Liver (tissue), 9 donors: ENCODE results near the gene EMP1. TPM values are rescaled to one million over a fixed set of nuclear protein-coding genes. Genes with fewer than 3 reads are reported as not detected.

Experiments used
- DNase-seq: peaks from one replicate; pipeline ENCODE4 v3.0.0-alpha.2; 2017; ENCODE audit warnings: low spot score
- H3K27ac ChIP-seq, 2 donors: one replicate each; pipeline ENCODE4 v1.7.0; 2013; ENCODE audit warnings: inconsistent platforms in 2 of 2, low read length in 2 of 2, control low read depth in 1 of 2, low read depth in 1 of 2, mild to moderate bottlenecking in 1 of 2
- H3K27me3 ChIP-seq, 4 donors: one replicate each; pipeline versions ENCODE4 v1.6.1 to v1.7.0; 2013; ENCODE audit warnings: low read length in 3 of 4, inconsistent platforms in 1 of 4, mild to moderate bottlenecking in 1 of 4, moderate library complexity in 1 of 4; ENCODE audit not compliant: control insufficient read depth in 4 of 4, insufficient read depth in 4 of 4
- H3K36me3 ChIP-seq, 4 donors: one replicate each; pipeline versions ENCODE4 v1.6.1 to v1.7.0; 2013; ENCODE audit warnings: low read length in 3 of 4, mild to moderate bottlenecking in 3 of 4, low read depth in 1 of 4, moderate library complexity in 1 of 4; ENCODE audit not compliant: control insufficient read depth in 4 of 4, insufficient read depth in 3 of 4
- H3K4me1 ChIP-seq, 4 donors: one replicate each; pipeline versions ENCODE4 v1.6.1 to v1.7.0; 2013; ENCODE audit warnings: low read length in 3 of 4, mild to moderate bottlenecking in 3 of 4, moderate library complexity in 1 of 4; ENCODE audit not compliant: control insufficient read depth in 4 of 4, insufficient read depth in 4 of 4
- H3K4me3 ChIP-seq, 3 donors: one replicate each; pipeline versions ENCODE4 v1.6.1 to v1.7.0; 2013; ENCODE audit warnings: low read length in 3 of 3, control low read depth in 1 of 3, low read depth in 1 of 3, mild to moderate bottlenecking in 1 of 3
- H3K9ac ChIP-seq, 2 donors: one replicate each; pipeline ENCODE4 v1.7.0; 2013; ENCODE audit warnings: low read length in 2 of 2, mild to moderate bottlenecking in 2 of 2, moderate library complexity in 2 of 2, control low read depth in 1 of 2, low read depth in 1 of 2
- H3K9me3 ChIP-seq, 4 donors: one replicate each; pipeline versions ENCODE4 v1.6.1 to v1.7.0; 2013; ENCODE audit warnings: low read length in 3 of 4; ENCODE audit not compliant: control insufficient read depth in 4 of 4
- EGR1 ChIP-seq, 2 donors: IDR thresholded peaks; 2 replicates each; pipeline ENCODE4 v1.6.1; 2016 to 2018; ENCODE audit warnings: antibody characterized with exemption in 2 of 2, low read depth in 2 of 2
- FOXA1 ChIP-seq: IDR thresholded peaks from 2 replicates; pipeline ENCODE4 v1.6.1; 2016; ENCODE audit warnings: antibody characterized with exemption
- FOXA2 ChIP-seq: IDR thresholded peaks from 2 replicates; pipeline ENCODE4 v1.6.1; 2016; ENCODE audit warnings: antibody characterized with exemption
- GABPA ChIP-seq, 2 donors: IDR thresholded peaks in 1 of 2; conservative IDR thresholded peaks in 1 of 2; 2 replicates each; pipeline ENCODE4 v1.6.1; 2016; ENCODE audit warnings: antibody characterized with exemption in 2 of 2, mild to moderate bottlenecking in 1 of 2, moderate library complexity in 1 of 2
- HNF4A ChIP-seq, 2 donors: conservative IDR thresholded peaks; 2 replicates each; pipeline ENCODE4 v1.6.1; 2016; ENCODE audit warnings: antibody characterized with exemption in 2 of 2, mild to moderate bottlenecking in 2 of 2
- HNF4G ChIP-seq: IDR thresholded peaks from 2 replicates; pipeline ENCODE4 v1.6.1; 2016; ENCODE audit warnings: antibody characterized with exemption
- JUND ChIP-seq, 2 donors: IDR thresholded peaks; 2 replicates each; pipeline ENCODE4 v1.6.1; 2016; ENCODE audit warnings: antibody characterized with exemption in 2 of 2
- NR2F2 ChIP-seq: IDR thresholded peaks from 2 replicates; pipeline ENCODE4 v1.6.1; 2016; ENCODE audit warnings: antibody characterized with exemption
- RAD21 ChIP-seq, 2 donors: IDR thresholded peaks; 2 replicates each; pipeline ENCODE4 v1.6.1; 2016; ENCODE audit warnings: antibody characterized with exemption in 2 of 2, mild to moderate bottlenecking in 2 of 2
- RXRA ChIP-seq, 2 donors: IDR thresholded peaks; 2 replicates each; pipeline ENCODE4 v1.6.1; 2017 to 2018; ENCODE audit warnings: antibody characterized with exemption in 2 of 2, mild to moderate bottlenecking in 1 of 2
- SP1 ChIP-seq: IDR thresholded peaks from 2 replicates; pipeline ENCODE4 v1.6.1; 2018; ENCODE audit warnings: antibody characterized with exemption, mild to moderate bottlenecking
- TAF1 ChIP-seq: conservative IDR thresholded peaks from 2 replicates; pipeline ENCODE4 v1.6.1; 2016; ENCODE audit warnings: antibody characterized with exemption, mild to moderate bottlenecking
- WGBS: extraction: QIAGEN DNeasy Blood & Tissue Kit; methylation state at CpG from one replicate; pipeline ENCODE4 v1.1.7; 2013; 5-methylcytosine and 5-hydroxymethylcytosine counted together
- polyA plus RNA-seq, 2 donors: library from polyadenylated mRNA; stranded (reverse) in 1 of 2; unstranded in 1 of 2; fragments of 200-250 nt in 1 of 2; fragments of >200 nt in 1 of 2; fragmentation: Nextera tagmentation in 1 of 2; extraction: Ambion mirVana in 1 of 2; gene quantifications; one replicate each; pipeline versions ENCODE4 v1.2.1 to v1.2.3, GENCODE V29; 2013 to 2015
- total RNA-seq, 2 donors: library from RNA; depleted of rRNA; stranded (reverse); fragments of >200 nt; gene quantifications; one replicate each; pipeline ENCODE4 v1.2.3, GENCODE V29; 2014
- TF ChIP-seq, protein P1 (sequence below): IDR thresholded peaks from 2 replicates; pipeline ENCODE4 v1.6.1; 2016; ENCODE audit warnings: antibody characterized with exemption
- TF ChIP-seq, protein P2 (sequence below): IDR thresholded peaks from 2 replicates; pipeline ENCODE4 v1.6.1; 2016; ENCODE audit warnings: antibody characterized with exemption
- TF ChIP-seq, protein P3 (sequence below): fragments of 150-350 bp; IDR thresholded peaks from 2 replicates; pipeline ENCODE4 v1.5.1; 2017; ENCODE audit warnings: improper control_type of control experiment, low read depth, low read length; ENCODE audit not compliant: missing input control
- TF ChIP-seq, protein P4 (sequence below): IDR thresholded peaks from 2 replicates; pipeline ENCODE4 v1.6.1; 2016; ENCODE audit warnings: antibody characterized with exemption, mild to moderate bottlenecking
- TF ChIP-seq, protein P5 (sequence below): IDR thresholded peaks from 2 replicates; pipeline ENCODE4 v1.6.1; 2016; ENCODE audit warnings: antibody characterized with exemption
- donor health status: healthy.
- donor health status: healthy.
- donor health status: healthy.
- donor health status: healthy.
- donor health status: healthy.

The EMP1 gene
- total and polyA plus RNA-seq, 4 donors, result 1.6 to 5.6 (median 3.6) TPM

DNA sequence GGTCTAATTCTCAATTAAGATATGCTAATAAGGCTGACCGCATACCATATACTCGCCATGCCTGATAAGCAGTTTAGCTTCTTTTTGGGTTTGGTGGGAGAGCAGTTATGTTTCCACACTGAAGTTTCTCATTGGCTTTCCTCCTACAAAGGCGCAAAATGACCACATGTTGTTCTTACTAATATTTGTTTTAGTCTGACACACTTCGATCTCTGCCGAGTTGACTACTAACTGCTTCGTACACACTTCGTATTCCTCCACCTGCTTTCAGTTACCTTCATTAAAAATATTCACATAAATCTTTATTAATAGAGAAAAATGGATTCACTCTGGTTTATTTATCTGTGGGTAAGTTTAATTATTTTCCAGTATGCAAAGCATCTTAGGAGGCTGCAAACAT is 41.7 kb downstream of the EMP1 start (continued):
- TF ChIP-seq, protein P1, sequence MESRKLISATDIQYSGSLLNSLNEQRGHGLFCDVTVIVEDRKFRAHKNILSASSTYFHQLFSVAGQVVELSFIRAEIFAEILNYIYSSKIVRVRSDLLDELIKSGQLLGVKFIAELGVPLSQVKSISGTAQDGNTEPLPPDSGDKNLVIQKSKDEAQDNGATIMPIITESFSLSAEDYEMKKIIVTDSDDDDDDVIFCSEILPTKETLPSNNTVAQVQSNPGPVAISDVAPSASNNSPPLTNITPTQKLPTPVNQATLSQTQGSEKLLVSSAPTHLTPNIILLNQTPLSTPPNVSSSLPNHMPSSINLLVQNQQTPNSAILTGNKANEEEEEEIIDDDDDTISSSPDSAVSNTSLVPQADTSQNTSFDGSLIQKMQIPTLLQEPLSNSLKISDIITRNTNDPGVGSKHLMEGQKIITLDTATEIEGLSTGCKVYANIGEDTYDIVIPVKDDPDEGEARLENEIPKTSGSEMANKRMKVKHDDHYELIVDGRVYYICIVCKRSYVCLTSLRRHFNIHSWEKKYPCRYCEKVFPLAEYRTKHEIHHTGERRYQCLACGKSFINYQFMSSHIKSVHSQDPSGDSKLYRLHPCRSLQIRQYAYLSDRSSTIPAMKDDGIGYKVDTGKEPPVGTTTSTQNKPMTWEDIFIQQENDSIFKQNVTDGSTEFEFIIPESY, result no peak
- TF ChIP-seq GABPA (IDR thresholded peaks at IDR 0.05 in 1 of 2, conservative IDR thresholded peaks at IDR 0.05 in 1 of 2), result no peak
- no peak for TF ChIP-seq NR2F2
- TF ChIP-seq RAD21 (IDR thresholded peaks at IDR 0.05), result no peak

DNA sequence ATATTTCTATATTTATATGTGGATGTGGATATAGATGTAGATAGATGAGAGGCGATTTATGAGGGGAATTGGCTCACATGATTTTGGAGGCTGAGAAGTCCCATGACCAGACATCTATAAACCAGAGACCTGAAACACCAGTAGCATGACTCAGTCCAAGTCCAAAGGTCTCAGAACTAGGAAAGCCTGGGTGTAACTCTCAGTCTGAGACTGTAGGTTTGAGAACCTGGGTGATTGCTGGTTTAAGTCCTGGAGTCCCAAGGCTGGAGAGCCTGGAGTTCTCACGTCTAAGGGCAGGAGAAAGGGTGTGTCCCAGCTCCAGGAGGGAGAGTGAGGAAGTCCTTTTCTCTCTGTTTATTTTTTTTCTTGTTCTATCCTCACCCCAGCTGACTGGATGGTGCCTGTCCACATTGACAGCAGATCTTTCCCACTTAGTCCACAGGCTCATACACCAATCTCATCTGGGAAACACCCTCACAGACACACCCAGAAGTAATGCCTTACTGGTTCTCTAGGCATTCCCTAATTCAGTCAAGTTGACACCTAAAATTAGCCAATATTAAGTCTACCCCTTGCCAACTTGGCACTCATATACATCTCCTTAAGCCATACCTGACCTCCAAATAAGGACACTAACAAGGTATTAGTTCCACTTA is 45.4 kb downstream of the EMP1 start:
- Histone ChIP-seq H3K9me3 (no peaks in the 10 kb centered on the region), H3K4me1 (peaks cover 0 to 2% (median 0%) of the 10 kb centered on the region in 4 donors), H3K27ac (no peak overlapping the region), H3K36me3 (no peaks in the 10 kb centered on the region), H3K4me3 (no peak overlapping the region), H3K9ac (no peak overlapping the region), H3K27me3 (no peaks in the 10 kb centered on the region)
- TF ChIP-seq HNF4A (conservative IDR thresholded peaks at IDR 0.05) (peak in 1 of 2 donors; percentile 12), NR2F2 (no peak)
- DNase-seq, result no peak
- WGBS, result 81% methylated on average over 2 of the region's 2 CpGs

DNA sequence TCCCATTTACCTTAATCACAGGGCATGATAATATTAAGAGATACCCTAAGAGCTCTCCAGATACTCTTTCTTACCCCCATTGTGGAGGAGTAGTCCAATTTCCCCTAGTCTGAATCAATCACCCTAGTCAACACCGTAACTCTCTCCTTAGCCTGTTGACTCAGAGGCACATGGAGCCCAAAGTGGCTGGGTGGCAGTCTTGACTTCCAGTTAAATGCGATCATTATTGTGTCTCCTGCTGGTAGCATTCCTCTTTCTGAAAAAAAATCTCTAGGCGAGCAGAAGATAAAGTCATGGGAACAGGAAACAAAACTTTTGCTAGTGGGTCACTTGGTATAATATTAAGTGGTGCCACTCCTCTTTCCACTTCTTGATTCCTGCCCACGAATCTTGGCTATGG is 46.4 kb downstream of the EMP1 start:
- Histone ChIP-seq H3K9ac (no peak overlapping the region), H3K4me1 (peaks cover 0 to 2% (median 0%) of the 10 kb centered on the region in 4 donors), H3K9me3 (no peaks in the 10 kb centered on the region), H3K4me3 (no peak overlapping the region), H3K27me3 (no peaks in the 10 kb centered on the region), H3K27ac (no peak overlapping the region), H3K36me3 (no peaks in the 10 kb centered on the region)
- TF ChIP-seq NR2F2 (no peak), HNF4A (conservative IDR thresholded peaks at IDR 0.05) (no peak), FOXA2 (no peak), JUND (IDR thresholded peaks at IDR 0.05) (no peak), HNF4G (no peak), RXRA (IDR thresholded peaks at IDR 0.05) (no peak), GABPA (IDR thresholded peaks at IDR 0.05 in 1 of 2, conservative IDR thresholded peaks at IDR 0.05 in 1 of 2) (no peak), EGR1 (IDR thresholded peaks at IDR 0.05; ENCODE audit: low read depth in 2 of 2) (no peak), SP1 (no peak), TAF1 (no peak), FOXA1 (no peak)
- TF ChIP-seq, protein P2, sequence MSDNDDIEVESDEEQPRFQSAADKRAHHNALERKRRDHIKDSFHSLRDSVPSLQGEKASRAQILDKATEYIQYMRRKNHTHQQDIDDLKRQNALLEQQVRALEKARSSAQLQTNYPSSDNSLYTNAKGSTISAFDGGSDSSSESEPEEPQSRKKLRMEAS, result no peak
- TF ChIP-seq, protein P3, sequence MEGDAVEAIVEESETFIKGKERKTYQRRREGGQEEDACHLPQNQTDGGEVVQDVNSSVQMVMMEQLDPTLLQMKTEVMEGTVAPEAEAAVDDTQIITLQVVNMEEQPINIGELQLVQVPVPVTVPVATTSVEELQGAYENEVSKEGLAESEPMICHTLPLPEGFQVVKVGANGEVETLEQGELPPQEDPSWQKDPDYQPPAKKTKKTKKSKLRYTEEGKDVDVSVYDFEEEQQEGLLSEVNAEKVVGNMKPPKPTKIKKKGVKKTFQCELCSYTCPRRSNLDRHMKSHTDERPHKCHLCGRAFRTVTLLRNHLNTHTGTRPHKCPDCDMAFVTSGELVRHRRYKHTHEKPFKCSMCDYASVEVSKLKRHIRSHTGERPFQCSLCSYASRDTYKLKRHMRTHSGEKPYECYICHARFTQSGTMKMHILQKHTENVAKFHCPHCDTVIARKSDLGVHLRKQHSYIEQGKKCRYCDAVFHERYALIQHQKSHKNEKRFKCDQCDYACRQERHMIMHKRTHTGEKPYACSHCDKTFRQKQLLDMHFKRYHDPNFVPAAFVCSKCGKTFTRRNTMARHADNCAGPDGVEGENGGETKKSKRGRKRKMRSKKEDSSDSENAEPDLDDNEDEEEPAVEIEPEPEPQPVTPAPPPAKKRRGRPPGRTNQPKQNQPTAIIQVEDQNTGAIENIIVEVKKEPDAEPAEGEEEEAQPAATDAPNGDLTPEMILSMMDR, result no peak
- TF ChIP-seq, protein P4, sequence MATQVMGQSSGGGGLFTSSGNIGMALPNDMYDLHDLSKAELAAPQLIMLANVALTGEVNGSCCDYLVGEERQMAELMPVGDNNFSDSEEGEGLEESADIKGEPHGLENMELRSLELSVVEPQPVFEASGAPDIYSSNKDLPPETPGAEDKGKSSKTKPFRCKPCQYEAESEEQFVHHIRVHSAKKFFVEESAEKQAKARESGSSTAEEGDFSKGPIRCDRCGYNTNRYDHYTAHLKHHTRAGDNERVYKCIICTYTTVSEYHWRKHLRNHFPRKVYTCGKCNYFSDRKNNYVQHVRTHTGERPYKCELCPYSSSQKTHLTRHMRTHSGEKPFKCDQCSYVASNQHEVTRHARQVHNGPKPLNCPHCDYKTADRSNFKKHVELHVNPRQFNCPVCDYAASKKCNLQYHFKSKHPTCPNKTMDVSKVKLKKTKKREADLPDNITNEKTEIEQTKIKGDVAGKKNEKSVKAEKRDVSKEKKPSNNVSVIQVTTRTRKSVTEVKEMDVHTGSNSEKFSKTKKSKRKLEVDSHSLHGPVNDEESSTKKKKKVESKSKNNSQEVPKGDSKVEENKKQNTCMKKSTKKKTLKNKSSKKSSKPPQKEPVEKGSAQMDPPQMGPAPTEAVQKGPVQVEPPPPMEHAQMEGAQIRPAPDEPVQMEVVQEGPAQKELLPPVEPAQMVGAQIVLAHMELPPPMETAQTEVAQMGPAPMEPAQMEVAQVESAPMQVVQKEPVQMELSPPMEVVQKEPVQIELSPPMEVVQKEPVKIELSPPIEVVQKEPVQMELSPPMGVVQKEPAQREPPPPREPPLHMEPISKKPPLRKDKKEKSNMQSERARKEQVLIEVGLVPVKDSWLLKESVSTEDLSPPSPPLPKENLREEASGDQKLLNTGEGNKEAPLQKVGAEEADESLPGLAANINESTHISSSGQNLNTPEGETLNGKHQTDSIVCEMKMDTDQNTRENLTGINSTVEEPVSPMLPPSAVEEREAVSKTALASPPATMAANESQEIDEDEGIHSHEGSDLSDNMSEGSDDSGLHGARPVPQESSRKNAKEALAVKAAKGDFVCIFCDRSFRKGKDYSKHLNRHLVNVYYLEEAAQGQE, result no peak
- TF ChIP-seq, protein P5, sequence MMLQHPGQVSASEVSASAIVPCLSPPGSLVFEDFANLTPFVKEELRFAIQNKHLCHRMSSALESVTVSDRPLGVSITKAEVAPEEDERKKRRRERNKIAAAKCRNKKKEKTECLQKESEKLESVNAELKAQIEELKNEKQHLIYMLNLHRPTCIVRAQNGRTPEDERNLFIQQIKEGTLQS, result no peak
- WGBS, result 79% methylated on average over 4 of the region's 4 CpGs
- DNase-seq, result no peak
